T-cell (primary cell): ENCODE measurements around the gene HSPA1B. TPM values are rescaled to one million over a fixed set of nuclear protein-coding genes. Genes with fewer than 3 reads are reported as not detected.
A peak's percentile ranks its signal among the peaks of the same experiment; 100 is the strongest.
"Not testable (repeated sequence)": the region's sequence is repeated elsewhere in the genome, so short reads cannot be mapped to it uniquely, and the experiment has no call there.

ENCODE experiments used
- ATAC-seq, 4 experiments: fragments of 200-7000 bp in 3 of 4; fragments of 150-1000 bp in 1 of 4; cut with Tn5 transposase; replicated peaks in 1 of 4; 1 replicate in 3 of 4; 2 replicates in 1 of 4; pipeline ENCODE4 v1.10.0; 2021; ENCODE audit warnings: moderate library complexity in 3 of 4, mild to moderate bottlenecking in 2 of 4, moderate number of reproducible peaks in 1 of 4
- CTCF ChIA-PET, 2 donors: fragments of 300-600 bp; sonication (Branson Sonifier 250); formaldehyde crosslinking; loops; one replicate each; lab custom pipeline; 2022; ENCODE audit warnings: antibody characterized with exemption in 2 of 2; lab: Charles Lee
- POLR2A ChIA-PET, 2 donors: fragments of 300-600 bp; sonication (Branson Sonifier 250); formaldehyde crosslinking; loops; one replicate each; lab custom pipeline; 2022; ENCODE audit warnings: antibody characterized with exemption in 2 of 2; lab: Charles Lee
- DNase-seq, 35 experiments: peaks; one replicate each; pipeline versions ENCODE4 v3.0.0 to v3.0.0-alpha.2; 2013 to 2023
- H3K27ac ChIP-seq: one replicate; pipeline ENCODE4 v1.5.1; 2013; ENCODE audit warnings: low read length
- H3K27me3 ChIP-seq, 2 experiments: replicated peaks in 1 of 2; 1 replicate in 1 of 2; 2 replicates in 1 of 2; pipeline versions ENCODE4 v1.6.1 to v1.7.0; 2013; ENCODE audit warnings: low read length in 1 of 2, mixed read lengths in 1 of 2; ENCODE audit not compliant: control insufficient read depth in 2 of 2, insufficient read depth in 2 of 2; ENCODE audit errors: extremely low read depth in 1 of 2
- H3K36me3 ChIP-seq, 2 donors: 1 replicate in 1 of 2; 2 replicates in 1 of 2; pipeline versions ENCODE4 v1.6.1 to v1.7.0; 2013; ENCODE audit warnings: low read length in 1 of 2; ENCODE audit not compliant: control insufficient read depth in 2 of 2, insufficient read depth in 1 of 2; ENCODE audit errors: extremely low read depth in 1 of 2
- H3K4me1 ChIP-seq, 2 experiments: 1 replicate in 1 of 2; 2 replicates in 1 of 2; pipeline versions ENCODE4 v1.6.1 to v1.7.0; 2013; ENCODE audit warnings: low read length in 2 of 2, mixed read lengths in 1 of 2; ENCODE audit not compliant: insufficient read depth in 2 of 2, control insufficient read depth in 1 of 2; ENCODE audit errors: extremely low read depth in 1 of 2
- H3K4me3 ChIP-seq, 2 donors: 1 replicate in 1 of 2; 2 replicates in 1 of 2; pipeline versions ENCODE4 v1.5.1 to v1.7.0; 2013; ENCODE audit warnings: mild to moderate bottlenecking in 2 of 2, low read length in 1 of 2, moderate library complexity in 1 of 2; ENCODE audit not compliant: control insufficient read depth in 1 of 2; ENCODE audit errors: extremely low read depth in 1 of 2
- H3K9me3 ChIP-seq: 2 replicates; pipeline ENCODE4 v1.7.0; 2013
- H3K27ac Mint-ChIP-seq, 2 donors: one replicate each; pipeline ENCODE4 v1.8.0; 2020 to 2021; ENCODE audit warnings: mild to moderate bottlenecking in 2 of 2, mixed read lengths in 2 of 2
- H3K27me3 Mint-ChIP-seq, 2 donors: one replicate each; pipeline ENCODE4 v1.8.0; 2021 to 2022; ENCODE audit warnings: mixed read lengths in 2 of 2
- H3K36me3 Mint-ChIP-seq: one replicate; pipeline ENCODE4 v1.8.0; 2021; ENCODE audit warnings: mixed read lengths
- H3K4me1 Mint-ChIP-seq, 3 donors: one replicate each; pipeline ENCODE4 v1.8.0; 2020 to 2022; ENCODE audit warnings: mixed read lengths in 3 of 3, mild to moderate bottlenecking in 1 of 3
- H3K4me3 Mint-ChIP-seq, 3 donors: one replicate each; pipeline ENCODE4 v1.8.0; 2020 to 2022; ENCODE audit warnings: mild to moderate bottlenecking in 3 of 3, mixed read lengths in 3 of 3, moderate library complexity in 3 of 3
- H3K9me3 Mint-ChIP-seq, 3 donors: one replicate each; pipeline ENCODE4 v1.8.0; 2020 to 2022; ENCODE audit warnings: mixed read lengths in 3 of 3
- WGBS: methylation state at CpG from one replicate; pipeline ENCODE4 v1.1.5; 2013; ENCODE audit warnings: missing lambda C conversion rate; ENCODE audit not compliant: insufficient coverage; 5-methylcytosine and 5-hydroxymethylcytosine counted together
- total RNA-seq, 35 experiments: library from RNA in 6 of 35; stranded (reverse) in 6 of 35; fragments of 120-200 nt in 1 of 35; gene quantifications; one replicate each; pipeline versions ENCODE4 v1.2.1 to v1.2.4 and lab custom pipeline; 2013 to 2026

HSPA1B gene
- total RNA-seq, 5 donors from 2014 or later (not counting 1 experiment from before 2014, with no cell fraction given) = 6.3 to 105 (median 67.9) TPM

DNA sequence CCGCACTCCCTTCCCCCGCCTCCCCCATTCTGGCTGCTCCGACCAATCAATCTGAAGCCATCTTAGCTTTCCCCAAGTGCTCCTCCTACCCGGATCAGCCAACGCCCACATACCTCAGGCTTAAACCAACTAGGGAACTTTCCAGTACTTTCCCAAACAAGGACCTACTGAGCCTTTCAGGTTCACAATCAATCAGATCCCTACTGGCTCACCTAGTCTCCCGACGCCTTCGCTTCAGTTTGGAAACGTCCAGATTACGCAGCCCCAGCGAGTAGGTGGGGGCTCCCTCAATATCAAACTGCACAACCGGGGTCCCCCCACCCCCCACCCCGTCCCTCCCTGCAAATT lies 12.9 kb upstream of the HSPA1B start:
- POLR2A ChIA-PET = interaction anchor here in 1 of 2 donors (0.6 to 0.8 kb wide), 2 partner anchors 8 to 304 kb away, joined by 5 to 16 read pairs; partner anchors contain the start of gene LSM2
- ATAC-seq (peak; percentile 43 to 68 (median 48)), DNase-seq (peak in 28 of 35 experiments; percentile 26 to 83 (median 50))
- H3K27ac Mint-ChIP-seq = peak overlapping the region; percentile 90 to 94
- Histone ChIP-seq H3K9me3 (no peaks in the 10 kb centered on the region), H3K27ac (peak overlapping the region; percentile 69), H3K4me3 (peak overlapping the region; percentile 88 to 90), H3K36me3 (peaks cover 8 to 20% of the 10 kb centered on the region in 2 donors), H3K4me1 (peaks cover 9 to 44% of the 10 kb centered on the region in 2 experiments), H3K27me3 (no peaks in the 10 kb centered on the region)
- CTCF ChIA-PET = interaction anchor here in 1 of 2 donors (0.7 to 1.1 kb wide), 5 partner anchors 8 to 85 kb away, joined by 3 to 6 read pairs (median 4); partner anchors contain the start of genes DDAH2 and LSM2
- H3K36me3 Mint-ChIP-seq = peaks cover 16% of the 10 kb centered on the region
- 0% methylated on average over 12 of the region's 13 CpGs for WGBS
- no peaks in the 10 kb centered on the region for H3K27me3 Mint-ChIP-seq
- peak overlapping the region; percentile 89 to 92 (median 90) for H3K4me3 Mint-ChIP-seq
- peaks cover 30 to 55% (median 40%) of the 10 kb centered on the region in 3 donors for H3K4me1 Mint-ChIP-seq
- H3K9me3 Mint-ChIP-seq = no peaks in the 10 kb centered on the region

GRCh38 chr6:31815025-31815838 lies 12.3 kb upstream of the HSPA1B start, which contains the start of the genes HSPA1A and HSPA1L:
HSPA1A (plus strand) TSS chr6:31815543; CDS start chr6:31815757, 214 bp downstream.
HSPA1L (minus strand) TSS chr6:31815283; CDS start chr6:31811972, 3,311 bp downstream.
- H3K9me3 ChIP-seq = no peaks in the 10 kb centered on the region
- WGBS = under 1% methylated on average over 45 of the region's 56 CpGs
- H3K27me3 ChIP-seq = no peaks in the 10 kb centered on the region
- DNase-seq (peak in 7 of 35 experiments; percentile 22 to 65 (median 35)), ATAC-seq (peak; percentile 7 to 19 (median 12))
- peak within 1 kb of the TSS; percentile 69 for H3K27ac ChIP-seq
- peak within 1 kb of the TSS; percentile 88 to 90 for H3K4me3 ChIP-seq
- Mint-ChIP-seq H3K36me3 (peaks cover 10% of the 10 kb centered on the region), H3K4me3 (peak within 1 kb of the TSS; percentile 89 to 92 (median 90)), H3K27me3 (no peaks in the 10 kb centered on the region), H3K9me3 (no peaks in the 10 kb centered on the region), H3K27ac (peak within 1 kb of the TSS; percentile 90 to 94), H3K4me1 (peaks cover 30 to 54% (median 44%) of the 10 kb centered on the region in 3 donors)
- CTCF ChIA-PET = interaction anchor here (0.6 to 0.9 kb wide), 4 partner anchors 8 to 263 kb away, joined by 3 to 6 read pairs (median 4); partner anchors contain the start of genes DDAH2 (in 1 of the 2) and LSM2 (in 1 of the 2)
- peaks cover 8 to 15% of the 10 kb centered on the region in 2 donors for H3K36me3 ChIP-seq
- H3K4me1 ChIP-seq = peaks cover 9 to 48% of the 10 kb centered on the region in 2 experiments
- POLR2A ChIA-PET = interaction anchor here (0.6 to 0.8 kb wide), 3 partner anchors 9 to 303 kb away, joined by 4 to 16 read pairs (median 5); partner anchors contain the start of gene LSM2 (in 1 of the 2)

- peaks cover 12 to 53% of the 10 kb centered on the region in 2 experiments for H3K4me1 ChIP-seq
- peaks cover 41 to 61% (median 51%) of the 10 kb centered on the region in 3 donors for H3K4me1 Mint-ChIP-seq
Measured at GRCh38 chr6:31817133-31817928, 10.2 kb upstream of the HSPA1B start.

DNA sequence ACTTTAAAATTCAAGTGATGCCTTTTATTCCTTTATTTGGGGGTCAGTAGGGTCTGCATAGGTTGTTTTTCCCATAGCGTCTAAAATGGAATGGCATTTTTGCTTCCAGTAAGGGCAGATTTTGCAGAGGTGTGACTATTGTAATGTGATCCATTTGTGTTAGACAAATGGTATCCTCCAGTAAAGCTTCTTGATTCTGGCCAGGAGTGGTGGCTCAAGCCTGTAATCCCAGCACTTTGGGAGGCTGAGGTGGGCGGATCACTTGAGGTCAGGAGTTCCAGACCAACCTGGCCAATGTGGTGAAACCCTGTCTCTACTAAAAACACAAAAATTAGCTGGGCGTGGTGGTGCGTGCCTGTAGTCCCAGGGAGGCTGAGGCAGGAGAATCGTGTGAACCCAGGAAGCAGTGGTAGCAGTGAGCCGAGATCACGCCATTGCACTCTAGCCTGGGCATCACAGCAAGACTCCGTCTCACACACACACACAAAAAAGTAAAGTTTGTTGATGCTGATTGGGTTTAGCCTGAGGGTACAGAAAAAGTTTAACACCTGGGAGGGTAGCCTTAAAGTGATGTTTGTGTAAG lies 9.5 kb upstream of the HSPA1B start:
- H3K36me3 ChIP-seq, H3K9me3 Mint-ChIP-seq, H3K27me3 Mint-ChIP-seq, H3K36me3 Mint-ChIP-seq, ATAC-seq, H3K27me3 ChIP-seq, DNase-seq, H3K9me3 ChIP-seq: not testable (repeated sequence)
- 12% methylated on average over 3 of the region's 8 CpGs for WGBS
- peak overlapping the region; percentile 68 for H3K27ac ChIP-seq
- POLR2A ChIA-PET = interaction anchor here in 1 of 2 donors (0.6 kb wide), 1 partner anchor 200 kb away, joined by 16 read pairs; no protein-coding TSS in a partner anchor
- Mint-ChIP-seq H3K4me3 (peak overlapping the region; percentile 72 to 90 (median 85)), H3K4me1 (peaks cover 38 to 61% (median 51%) of the 10 kb centered on the region in 3 donors), H3K27ac (peak overlapping the region; percentile 95 to 97)
- H3K4me3 ChIP-seq = peak overlapping the region; percentile 26 to 63
- H3K4me1 ChIP-seq = peaks cover 15 to 53% of the 10 kb centered on the region in 2 experiments
- CTCF ChIA-PET = interaction anchor here in 1 of 2 donors (0.9 to 1.0 kb wide), 2 partner anchors 13 to 80 kb away, joined by 3 to 6 read pairs; no protein-coding TSS in a partner anchor

More at GRCh38 chr6:31817133-31817928, 10.2 kb upstream of the HSPA1B start:
- not testable (repeated sequence) for H3K9me3 Mint-ChIP-seq, H3K36me3 ChIP-seq, H3K27me3 ChIP-seq, H3K27me3 Mint-ChIP-seq, H3K9me3 ChIP-seq, H3K36me3 Mint-ChIP-seq
- H3K27ac ChIP-seq = peak overlapping the region; percentile 68
- ChIA-PET POLR2A (interaction anchor here in 1 of 2 donors (0.6 kb wide), 1 partner anchor 200 kb away, joined by 16 read pairs; no protein-coding TSS in a partner anchor), CTCF (interaction anchor here in 1 of 2 donors (0.6 to 1.0 kb wide), 4 partner anchors 14 to 79 kb away, joined by 3 to 6 read pairs (median 3); partner anchors contain the start of genes NEU1 and VARS1)
- DNase-seq (peak in 6 of 35 experiments; percentile 17 to 67 (median 51)), ATAC-seq (peak; percentile 54 to 64 (median 60))
- H3K4me3 ChIP-seq = peak overlapping the region; percentile 26 to 63
- peak overlapping the region; percentile 95 to 97 for H3K27ac Mint-ChIP-seq
- 5% methylated on average over 7 of the region's 37 CpGs for WGBS
- H3K4me3 Mint-ChIP-seq = peak overlapping the region; percentile 72 to 90 (median 85)

DNA sequence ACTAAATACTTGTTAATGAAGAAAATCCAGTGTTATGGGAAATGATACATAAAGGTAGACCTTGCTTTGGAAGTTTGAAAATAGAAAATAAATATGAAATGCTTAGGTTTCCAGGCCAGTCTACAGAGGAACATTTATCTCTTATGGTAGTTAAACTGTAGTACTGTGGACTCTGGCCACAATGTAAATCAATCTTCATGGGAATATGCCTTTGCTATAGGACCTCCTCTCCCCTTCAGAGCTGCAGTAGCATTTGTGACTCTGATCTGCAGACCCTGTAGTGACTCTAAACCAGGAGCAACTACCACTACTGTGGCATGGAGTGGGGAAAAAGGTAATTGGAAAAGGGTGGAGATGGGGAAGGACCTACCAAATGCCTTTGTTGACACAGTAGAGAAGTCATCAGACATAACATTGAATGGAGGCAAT lies 7.7 kb upstream of the HSPA1B start:
- Histone ChIP-seq H3K27ac (no peak overlapping the region), H3K36me3 (no peaks in the 10 kb centered on the region), H3K9me3 (no peaks in the 10 kb centered on the region), H3K4me3 (no peak overlapping the region), H3K27me3 (no peaks in the 10 kb centered on the region), H3K4me1 (peaks cover 10 to 42% of the 10 kb centered on the region in 2 experiments)
- Mint-ChIP-seq H3K27ac (peak overlapping the region; percentile 80 to 87), H3K9me3 (no peaks in the 10 kb centered on the region), H3K4me1 (peaks cover 29 to 54% (median 43%) of the 10 kb centered on the region in 3 donors), H3K4me3 (peak overlapping the region in 2 of 3 donors; percentile 35 to 67), H3K27me3 (no peaks in the 10 kb centered on the region), H3K36me3 (no peaks in the 10 kb centered on the region)
- no peak for ATAC-seq
- CTCF ChIA-PET = interaction anchor here in 1 of 2 donors (0.6 to 0.9 kb wide), 3 partner anchors 13 to 103 kb away, joined by 3 to 4 read pairs (median 3); partner anchors contain the start of gene LSM2
- POLR2A ChIA-PET = interaction anchor here in 1 of 2 donors (0.6 kb wide), 1 partner anchor 17 kb away, joined by 4 read pairs; no protein-coding TSS in a partner anchor
- no peak for DNase-seq
